K562 (cell line): ENCODE data around the gene TRIM3. TPM values are rescaled to one million over a fixed set of nuclear protein-coding genes. Genes with fewer than 3 reads are reported as not detected.

ENCODE experiments used
- ATAC-seq: fragments of 200-7000 bp; cut with Tn5 transposase; 3 replicates; pipeline ENCODE4 v1.9.1; 2020; ENCODE audit warnings: moderate library complexity
- BruUV-seq: library from RNA; stranded (reverse); fragments of 400-500 nt; replicated peaks from 2 replicates; lab custom pipeline; 2021; lab: Mats Ljungman, UMichigan
- CTCF ChIA-PET: fragments of 300-600 bp; formaldehyde crosslinking; extraction: SDS; loops from one replicate; lab custom pipeline; 2021; ENCODE audit warnings: low intra/inter-chr PET ratio; lab: Yijun Ruan, JAX
- POLR2A ChIA-PET: fragments of 300-600, 350-650 bp; sonication (Branson Sonifier 250); formaldehyde crosslinking; extraction: SDS; loops from one replicate; lab custom pipeline; 2021; ENCODE audit warnings: antibody characterized with exemption, inconsistent platforms; lab: Yijun Ruan, JAX
- DNase-seq, 4 experiments: peaks; one replicate each; pipeline versions ENCODE4 v3.0.0 to v3.0.0-alpha.2; 2011 to 2018; ENCODE audit warnings: low spot score in 3 of 4, mixed read lengths in 3 of 4; ENCODE audit errors: extremely low read depth in 1 of 4
- FAIRE-seq: peaks from 2 replicates; lab custom pipeline; 2011; peaks lifted over from hg19 to GRCh38; lab: Jason Lieb, UNC
- H2AFZ ChIP-seq: 2 replicates; pipeline ENCODE4 v1.6.0; 2011; ENCODE audit warnings: low read depth, low read length, control low read depth, inconsistent platforms
- H3K27ac ChIP-seq: fragments of 200-600 bp; 3 replicates; pipeline ENCODE4 v1.8.0; 2011; ENCODE audit warnings: low read depth, mild to moderate bottlenecking, control low read depth, inconsistent platforms, low read length, moderate library complexity, mixed read lengths; ENCODE audit errors: extremely low read depth
- H3K27me3 ChIP-seq, 2 experiments: fragments of 300-600 bp in 1 of 2; 2 replicates in 1 of 2; 3 replicates in 1 of 2; pipeline versions ENCODE4 v1.6.0 to v1.8.0; 2011; ENCODE audit warnings: inconsistent platforms in 2 of 2, low read length in 2 of 2, mild to moderate bottlenecking in 1 of 2, mixed read lengths in 1 of 2, moderate library complexity in 1 of 2; ENCODE audit not compliant: control insufficient read depth in 2 of 2, insufficient read depth in 2 of 2
- H3K36me3 ChIP-seq: fragments of 300-600 bp; 3 replicates; pipeline ENCODE4 v1.8.0; 2011; ENCODE audit warnings: mild to moderate bottlenecking, low read length, inconsistent platforms; ENCODE audit not compliant: control insufficient read depth, insufficient read depth
- H3K4me1 ChIP-seq, 2 experiments: fragments of 200-600 bp in 1 of 2; replicated peaks in 1 of 2; 2 replicates in 1 of 2; 3 replicates in 1 of 2; pipeline versions ENCODE4 v1.5.1 to v1.8.0; 2011; ENCODE audit warnings: inconsistent platforms in 2 of 2, low read length in 2 of 2, mild to moderate bottlenecking in 1 of 2, mixed read lengths in 1 of 2, moderate library complexity in 1 of 2; ENCODE audit not compliant: control insufficient read depth in 2 of 2, insufficient read depth in 2 of 2
- H3K4me2 ChIP-seq: 2 replicates; pipeline ENCODE4 v1.6.1; 2011; ENCODE audit warnings: low read length, control low read depth, inconsistent platforms, mixed read lengths; ENCODE audit not compliant: insufficient read depth
- H3K4me3 ChIP-seq: fragments of 200-600 bp; sonication (generic), shearing (Covaris generic); 2 replicates; pipeline ENCODE4 v1.5.1; 2016; ENCODE audit warnings: control low read depth, inconsistent platforms
- H3K79me2 ChIP-seq: fragments of 200-600 bp; 3 replicates; pipeline ENCODE4 v1.8.0; 2011; ENCODE audit warnings: low read length, inconsistent platforms; ENCODE audit not compliant: control insufficient read depth, insufficient read depth
- H3K9ac ChIP-seq, 2 experiments: 2 replicates each; pipeline versions ENCODE4 v1.6.0 to v1.6.1; 2011; ENCODE audit warnings: low read depth in 2 of 2, low read length in 2 of 2, control low read depth in 1 of 2, inconsistent platforms in 1 of 2, mild to moderate bottlenecking in 1 of 2, mixed read lengths in 1 of 2; ENCODE audit not compliant: insufficient read depth in 1 of 2
- H3K9me1 ChIP-seq: one replicate; pipeline ENCODE4 v1.6.0; 2011; ENCODE audit warnings: inconsistent platforms, mild to moderate bottlenecking, low read length, moderate library complexity; ENCODE audit not compliant: control insufficient read depth, insufficient read depth
- H3K9me3 ChIP-seq: replicated peaks from 2 replicates; pipeline ENCODE4 v1.5.1; 2011; ENCODE audit warnings: low read depth, low read length, inconsistent platforms; ENCODE audit not compliant: control insufficient read depth, insufficient read depth
- H4K20me1 ChIP-seq: replicated peaks from 2 replicates; pipeline ENCODE4 v1.6.1; 2011; ENCODE audit warnings: low read length, inconsistent platforms, mixed read lengths; ENCODE audit not compliant: control insufficient read depth, insufficient read depth
- ATF1 ChIP-seq, 2 experiments: fragments of 450-650 bp in 1 of 2; IDR thresholded peaks; 2 replicates each; pipeline ENCODE4 v1.6.1; 2016; ENCODE audit warnings: missing compliant biosample characterization in 1 of 2, missing genetic modification characterization in 1 of 2
- BHLHE40 ChIP-seq: IDR thresholded peaks from 2 replicates; pipeline ENCODE4 v1.6.1; 2011; ENCODE audit warnings: low read length, improper control_type of control experiment
- BRCA1 ChIP-seq, 2 experiments: fragments of 450-650 bp in 1 of 2; sonication (generic) in 1 of 2; formaldehyde crosslinking in 1 of 2; IDR thresholded peaks; 2 replicates each; pipeline versions ENCODE4 v1.5.0 to v1.6.1; 2017 to 2020; ENCODE audit warnings: mild to moderate bottlenecking in 1 of 2, missing genetic modification reagents in 1 of 2
- CHD2 ChIP-seq: IDR thresholded peaks from 2 replicates; pipeline ENCODE4 v1.6.1; 2011; ENCODE audit warnings: low read depth, low read length
- ETS2 ChIP-seq: IDR thresholded peaks from 2 replicates; pipeline ENCODE4 v1.6.1; 2016; ENCODE audit warnings: borderline replicate concordance, missing genetic modification characterization, mild to moderate bottlenecking, moderate library complexity, missing compliant biosample characterization; ENCODE audit not compliant: poor library complexity, severe bottlenecking
- MAZ ChIP-seq, 2 experiments: fragments of 450-650 bp in 1 of 2; sonication (generic) in 1 of 2; formaldehyde crosslinking; IDR thresholded peaks in 1 of 2; conservative IDR thresholded peaks in 1 of 2; 2 replicates each; pipeline versions ENCODE4 v1.4.0 to v1.5.0; 2020; ENCODE audit warnings: mild to moderate bottlenecking in 1 of 2, missing genetic modification reagents in 1 of 2
- PHF21A ChIP-seq: fragments of 450-650 bp; IDR thresholded peaks from 2 replicates; pipeline ENCODE4 v1.6.1; 2017; ENCODE audit warnings: low read depth, borderline replicate concordance
- RAD51 ChIP-seq: fragments of 450-650 bp; IDR thresholded peaks from 2 replicates; pipeline ENCODE4 v1.7.1; 2016; ENCODE audit warnings: low read depth, mild to moderate bottlenecking, borderline replicate concordance
- RCOR1 ChIP-seq, 2 experiments: IDR thresholded peaks; 2 replicates each; pipeline ENCODE4 v1.6.1; 2012; ENCODE audit warnings: low read depth in 2 of 2, low read length in 2 of 2, borderline replicate concordance in 1 of 2, improper control_type of control experiment in 1 of 2
- SPI1 ChIP-seq: IDR thresholded peaks from 2 replicates; pipeline ENCODE4 v1.6.1; 2011; ENCODE audit warnings: low read depth, low read length, control low read depth, borderline replicate concordance
- TRIM28 ChIP-seq: fragments of 450-650 bp; IDR thresholded peaks from 2 replicates; pipeline ENCODE4 v1.6.1; 2017
- ZNF766 ChIP-seq: fragments of 200-800 bp; sonication (Bioruptor generic); conservative IDR thresholded peaks from 2 replicates; pipeline ENCODE4 v1.6.1; 2016; ENCODE audit warnings: missing genetic modification characterization, missing compliant biosample characterization
- WGBS: fragments of 100-300 bp; shearing (Covaris generic); methylation state at CpG from one replicate; pipeline ENCODE4 v1.1.6; 2016; ENCODE audit warnings: low coverage, mixed read lengths; ENCODE audit not compliant: insufficient coverage; ENCODE audit errors: missing lambda C conversion rate; 5-methylcytosine and 5-hydroxymethylcytosine counted together
- in situ Hi-C: fragments of 300-500 bp; cut with MboI; formaldehyde crosslinking; loops from 4 replicates; pipeline ENCODE4 v1.15.0; 2018; ENCODE audit warnings: inconsistent platforms, mixed read lengths
- intact Hi-C: fragments of 100-400 bp; cut with micrococcal nuclease; formaldehyde crosslinking; loops from 2 replicates; pipeline ENCODE4 v1.14.2; 2022
- polyA plus RNA-seq, 8 experiments: library from polyadenylated mRNA; depleted of rRNA in 4 of 8; stranded (reverse) in 5 of 8; unstranded in 3 of 8; fragments of >200 nt; fragmentation: Nextera tagmentation in 2 of 8; fragmentation: Illumina TruSeq in 1 of 8; extraction: Ambion mirVana in 2 of 8; extraction: Trizol in 1 of 8; gene quantifications; 2 replicates each; pipeline versions ENCODE4 v1.2.1 to v1.2.3, GENCODE V29; 2011 to 2014; ENCODE audit warnings: inconsistent platforms in 1 of 8, missing spikeins in 1 of 8
- total RNA-seq, 7 experiments: library from RNA; depleted of rRNA in 6 of 7; stranded (reverse); fragments of >200 nt in 6 of 7; fragmentation: Illumina TruSeq in 2 of 7; extraction: Trizol in 2 of 7; gene quantifications; 2 replicates each; pipeline versions ENCODE4 v1.2.1 to v1.2.3, GENCODE V29; 2011 to 2021; ENCODE audit warnings: low replicate concordance in 1 of 7
- TF ChIP-seq, protein P1 (sequence below): sonication (generic); formaldehyde crosslinking; IDR thresholded peaks from 2 replicates; pipeline ENCODE4 v1.9.0; 2022; ENCODE audit warnings: mild to moderate bottlenecking, missing genetic modification reagents
- TF ChIP-seq, protein P2 (sequence below): fragments of 450-650 bp; IDR thresholded peaks from 2 replicates; pipeline ENCODE4 v1.7.1; 2018; ENCODE audit warnings: mild to moderate bottlenecking, low read depth; ENCODE audit not compliant: partially characterized antibody
- TF ChIP-seq, protein P3 (sequence below): fragments of 450-650 bp; formaldehyde crosslinking; IDR thresholded peaks from 2 replicates; pipeline ENCODE4 v1.4.0; 2020; ENCODE audit warnings: mild to moderate bottlenecking, mixed read lengths
- TF ChIP-seq, protein P4 (sequence below): sonication (generic); formaldehyde crosslinking; IDR thresholded peaks from 2 replicates; pipeline ENCODE4 v1.5.0; 2020; ENCODE audit warnings: missing genetic modification reagents

TRIM3 gene
- total and polyA plus RNA-seq, 9 of the 15 experiments (the other 6 are each of a cell fraction or from before 2014, with no cell fraction given): 0.45 to 9.2 (median 4.7) TPM

DNA sequence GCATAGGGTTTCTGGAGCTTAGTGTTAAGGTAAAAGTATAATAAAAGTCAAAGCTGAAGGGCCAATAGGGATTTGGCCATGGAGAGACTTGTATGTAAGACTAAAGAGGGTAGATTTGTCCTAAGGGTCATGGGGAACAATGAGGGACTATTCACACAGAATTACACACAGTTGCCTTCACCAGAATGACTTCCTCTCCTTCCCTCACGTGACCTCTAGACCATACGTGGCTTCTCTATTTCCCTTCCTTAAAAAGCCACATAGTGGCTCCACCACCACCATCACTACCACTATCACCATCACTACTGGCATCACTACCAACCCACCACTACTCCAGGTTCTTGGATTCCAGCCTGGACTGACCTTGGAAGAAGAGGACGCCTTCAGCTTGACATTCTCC is 35.7 kb downstream of the TRIM3 start:
- ChIA-PET POLR2A (interaction anchor here (0.5 to 1.7 kb wide), 6 partner anchors 8 to 84 kb away, joined by 3 to 5 read pairs (median 4); partner anchors contain the start of gene APBB1), CTCF (interaction anchor here (1.3 kb wide), 1 partner anchor 319 kb away, joined by 5 read pairs; no protein-coding TSS in a partner anchor)
- Histone ChIP-seq H3K4me3 (no peak overlapping the region), H3K9me1 (no peaks in the 10 kb centered on the region), H3K36me3 (no peaks in the 10 kb centered on the region), H4K20me1 (no peaks in the 10 kb centered on the region), H3K9me3 (no peaks in the 10 kb centered on the region), H3K27me3 (peaks cover 1 to 8% of the 10 kb centered on the region in 2 experiments; a peak in 2 of 5 replicates), H3K9ac (no peak overlapping the region), H3K27ac (no peak overlapping the region), H3K79me2 (no peaks in the 10 kb centered on the region), H3K4me1 (peaks cover 10 to 12% of the 10 kb centered on the region in 2 experiments; a peak in 3 of 5 replicates), H2AFZ (peak overlapping the region; percentile 78), H3K4me2 (no peak overlapping the region)
- intact Hi-C loops: no loop called here
- ATAC-seq (no peak), FAIRE-seq (no peak), DNase-seq (no peak)
- no TSS peak for BruUV-seq
- in situ Hi-C loops: no loop called here
- WGBS: 22% methylated on average over 3 of the region's 3 CpGs
- 0 out of 2 replicates have a peak, but pooled peaks have one; percentile 17 for TF ChIP-seq SPI1
- no peak for TF ChIP-seq ATF1 (CRISPR knock-in tag; IDR thresholded peaks at IDR 0.05)
- no peak for TF ChIP-seq ATF1 (tag; IDR thresholded peaks at IDR 0.05)
- TF ChIP-seq TRIM28: no peak
- no peak for TF ChIP-seq PHF21A
- TF ChIP-seq CHD2: no peak
- TF ChIP-seq ZNF766: no peak
- no peak for TF ChIP-seq ETS2 (tag)
- TF ChIP-seq, protein P1, sequence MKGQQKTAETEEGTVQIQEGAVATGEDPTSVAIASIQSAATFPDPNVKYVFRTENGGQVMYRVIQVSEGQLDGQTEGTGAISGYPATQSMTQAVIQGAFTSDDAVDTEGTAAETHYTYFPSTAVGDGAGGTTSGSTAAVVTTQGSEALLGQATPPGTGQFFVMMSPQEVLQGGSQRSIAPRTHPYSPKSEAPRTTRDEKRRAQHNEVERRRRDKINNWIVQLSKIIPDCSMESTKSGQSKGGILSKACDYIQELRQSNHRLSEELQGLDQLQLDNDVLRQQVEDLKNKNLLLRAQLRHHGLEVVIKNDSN (CRISPR knock-in tag): peak; percentile 68
- TF ChIP-seq MAZ (CRISPR knock-in tag; conservative IDR thresholded peaks at IDR 0.05 in 1 of 2, IDR thresholded peaks at IDR 0.05 in 1 of 2): no peak
- TF ChIP-seq, protein P2, sequence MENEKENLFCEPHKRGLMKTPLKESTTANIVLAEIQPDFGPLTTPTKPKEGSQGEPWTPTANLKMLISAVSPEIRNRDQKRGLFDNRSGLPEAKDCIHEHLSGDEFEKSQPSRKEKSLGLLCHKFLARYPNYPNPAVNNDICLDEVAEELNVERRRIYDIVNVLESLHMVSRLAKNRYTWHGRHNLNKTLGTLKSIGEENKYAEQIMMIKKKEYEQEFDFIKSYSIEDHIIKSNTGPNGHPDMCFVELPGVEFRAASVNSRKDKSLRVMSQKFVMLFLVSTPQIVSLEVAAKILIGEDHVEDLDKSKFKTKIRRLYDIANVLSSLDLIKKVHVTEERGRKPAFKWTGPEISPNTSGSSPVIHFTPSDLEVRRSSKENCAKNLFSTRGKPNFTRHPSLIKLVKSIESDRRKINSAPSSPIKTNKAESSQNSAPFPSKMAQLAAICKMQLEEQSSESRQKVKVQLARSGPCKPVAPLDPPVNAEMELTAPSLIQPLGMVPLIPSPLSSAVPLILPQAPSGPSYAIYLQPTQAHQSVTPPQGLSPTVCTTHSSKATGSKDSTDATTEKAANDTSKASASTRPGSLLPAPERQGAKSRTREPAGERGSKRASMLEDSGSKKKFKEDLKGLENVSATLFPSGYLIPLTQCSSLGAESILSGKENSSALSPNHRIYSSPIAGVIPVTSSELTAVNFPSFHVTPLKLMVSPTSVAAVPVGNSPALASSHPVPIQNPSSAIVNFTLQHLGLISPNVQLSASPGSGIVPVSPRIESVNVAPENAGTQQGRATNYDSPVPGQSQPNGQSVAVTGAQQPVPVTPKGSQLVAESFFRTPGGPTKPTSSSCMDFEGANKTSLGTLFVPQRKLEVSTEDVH: no peak
- 0 out of 2 replicates have a peak, but pooled peaks have one; percentile 38 for TF ChIP-seq RAD51
- TF ChIP-seq, protein P3, sequence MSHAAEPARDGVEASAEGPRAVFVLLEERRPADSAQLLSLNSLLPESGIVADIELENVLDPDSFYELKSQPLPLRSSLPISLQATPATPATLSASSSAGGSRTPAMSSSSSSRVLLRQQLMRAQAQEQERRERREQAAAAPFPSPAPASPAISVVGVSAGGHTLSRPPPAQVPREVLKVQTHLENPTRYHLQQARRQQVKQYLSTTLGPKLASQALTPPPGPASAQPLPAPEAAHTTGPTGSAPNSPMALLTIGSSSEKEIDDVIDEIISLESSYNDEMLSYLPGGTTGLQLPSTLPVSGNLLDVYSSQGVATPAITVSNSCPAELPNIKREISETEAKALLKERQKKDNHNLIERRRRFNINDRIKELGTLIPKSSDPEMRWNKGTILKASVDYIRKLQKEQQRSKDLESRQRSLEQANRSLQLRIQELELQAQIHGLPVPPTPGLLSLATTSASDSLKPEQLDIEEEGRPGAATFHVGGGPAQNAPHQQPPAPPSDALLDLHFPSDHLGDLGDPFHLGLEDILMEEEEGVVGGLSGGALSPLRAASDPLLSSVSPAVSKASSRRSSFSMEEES (CRISPR knock-in tag): peak; percentile 39
- 0 out of 2 replicates have a peak, but pooled peaks have one; percentile 5 for TF ChIP-seq BHLHE40
- no peak for TF ChIP-seq RCOR1 (IDR thresholded peaks at IDR 0.05; ENCODE audit: borderline replicate concordance in 1 of 2, low read depth in 2 of 2, low read length in 2 of 2)
- TF ChIP-seq BRCA1 (IDR thresholded peaks at IDR 0.05): no peak
- no peak for TF ChIP-seq BRCA1 (CRISPR knock-in tag; IDR thresholded peaks at IDR 0.05)
- TF ChIP-seq, protein P4, sequence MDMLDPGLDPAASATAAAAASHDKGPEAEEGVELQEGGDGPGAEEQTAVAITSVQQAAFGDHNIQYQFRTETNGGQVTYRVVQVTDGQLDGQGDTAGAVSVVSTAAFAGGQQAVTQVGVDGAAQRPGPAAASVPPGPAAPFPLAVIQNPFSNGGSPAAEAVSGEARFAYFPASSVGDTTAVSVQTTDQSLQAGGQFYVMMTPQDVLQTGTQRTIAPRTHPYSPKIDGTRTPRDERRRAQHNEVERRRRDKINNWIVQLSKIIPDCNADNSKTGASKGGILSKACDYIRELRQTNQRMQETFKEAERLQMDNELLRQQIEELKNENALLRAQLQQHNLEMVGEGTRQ (CRISPR knock-in tag): peak; percentile 68
